ENCODE data around the gene SERPINB5. TPM values are rescaled to one million over a fixed set of nuclear protein-coding genes. Genes with fewer than 3 reads are reported as not detected.

The SERPINB5 gene
- total RNA-seq, 6 donors from 2014 or later = 0.61 to 0.98 TPM; not detected in 4

- Histone ChIP-seq H3K36me3 (no peaks in the 10 kb centered on the region), H3K9me3 (no peaks in the 10 kb centered on the region), H3K4me1 (no peaks in the 10 kb centered on the region), H3K4me3 (no peak overlapping the region), H3K27ac (peak overlapping the region; percentile 2 to 73 (median 29)), H3K27me3 (no peaks in the 10 kb centered on the region)
- WGBS, 2 donors = 59 to 62% methylated on average over 6 of the region's 6 CpGs
- DNase-seq = peak in 1 of 2 donors; percentile 31
- no peak for TF ChIP-seq CTCF (IDR thresholded peaks at IDR 0.05)
- no peak for TF ChIP-seq EP300 (IDR thresholded peaks at IDR 0.05)
- TF ChIP-seq POLR2A (IDR thresholded peaks at IDR 0.05) = no peak
- TF ChIP-seq POLR2AphosphoS5 (IDR thresholded peaks at IDR 0.05) = no peak
- peak; percentile 54 to 93 for ATAC-seq (ENCODE audit: low FRiP score in 2 of 2)
Observed at GRCh38 chr18:63444580-63444979, 32.2 kb upstream of the SERPINB5 start.

GRCh38 chr18:63445037-63445436, 31.7 kb upstream of the SERPINB5 start:
- no peaks in the 10 kb centered on the region for H3K9me3 ChIP-seq
- no peak overlapping the region for H3K4me3 ChIP-seq
- H3K27ac ChIP-seq = peak overlapping the region; percentile 2 to 73 (median 29)
- ATAC-seq (ENCODE audit: low FRiP score in 2 of 2) = peak in 1 of 2 donors; percentile 46
- WGBS, 2 donors = 52 to 59% methylated on average over 2 of the region's 2 CpGs
- no peaks in the 10 kb centered on the region for H3K36me3 ChIP-seq
- TF ChIP-seq POLR2AphosphoS5 (IDR thresholded peaks at IDR 0.05) = no peak
- TF ChIP-seq CTCF (IDR thresholded peaks at IDR 0.05) = no peak
- no peak for TF ChIP-seq POLR2A (IDR thresholded peaks at IDR 0.05)
- no peak for TF ChIP-seq EP300 (IDR thresholded peaks at IDR 0.05)
- H3K4me1 ChIP-seq = no peaks in the 10 kb centered on the region
- DNase-seq = no peak
- H3K27me3 ChIP-seq = no peaks in the 10 kb centered on the region

GRCh38 chr18:63446266-63446665, 30.5 kb upstream of the SERPINB5 start:
- Histone ChIP-seq H3K36me3 (no peaks in the 10 kb centered on the region), H3K9me3 (no peaks in the 10 kb centered on the region), H3K27me3 (no peaks in the 10 kb centered on the region), H3K27ac (no peak overlapping the region), H3K4me1 (no peaks in the 10 kb centered on the region), H3K4me3 (no peak overlapping the region)
- no peak for ATAC-seq (ENCODE audit: low FRiP score in 2 of 2)
- WGBS, 2 donors = 83 to 90% methylated on average over 3 of the region's 3 CpGs
- TF ChIP-seq CTCF (IDR thresholded peaks at IDR 0.05) (no peak), POLR2AphosphoS5 (IDR thresholded peaks at IDR 0.05) (no peak), POLR2A (IDR thresholded peaks at IDR 0.05) (no peak)
- no peak for DNase-seq

- H3K27ac ChIP-seq = no peak overlapping the region
- DNase-seq (no peak), ATAC-seq (ENCODE audit: low FRiP score in 2 of 2) (no peak)
- TF ChIP-seq POLR2A (IDR thresholded peaks at IDR 0.05) = no peak
- no peak for TF ChIP-seq POLR2AphosphoS5 (IDR thresholded peaks at IDR 0.05)
- TF ChIP-seq CTCF (IDR thresholded peaks at IDR 0.05) = no peak
- TF ChIP-seq EP300 (IDR thresholded peaks at IDR 0.05) = no peak
- H3K36me3 ChIP-seq = no peaks in the 10 kb centered on the region
- no peaks in the 10 kb centered on the region for H3K9me3 ChIP-seq
- no peaks in the 10 kb centered on the region for H3K4me1 ChIP-seq
- WGBS, 2 donors = 87 to 91% methylated on average over 5 of the region's 5 CpGs
- no peaks in the 10 kb centered on the region for H3K27me3 ChIP-seq
- no peak overlapping the region for H3K4me3 ChIP-seq
Observed at GRCh38 chr18:63447066-63447465, 29.7 kb upstream of the SERPINB5 start.

- DNase-seq (no peak), ATAC-seq (ENCODE audit: low FRiP score in 2 of 2) (no peak)
- Histone ChIP-seq H3K36me3 (no peaks in the 10 kb centered on the region), H3K4me1 (no peaks in the 10 kb centered on the region), H3K9me3 (no peaks in the 10 kb centered on the region), H3K27ac (no peak overlapping the region), H3K27me3 (no peaks in the 10 kb centered on the region), H3K4me3 (no peak overlapping the region)
- 87 to 92% methylated on average over 4 of the region's 4 CpGs for WGBS, 2 donors
- TF ChIP-seq EP300 (IDR thresholded peaks at IDR 0.05) = no peak
Observed at GRCh38 chr18:63449426-63449825, 27.3 kb upstream of the SERPINB5 start.

Data from upper lobe of left lung (tissue), 6 donors.